Measurements from ENCODE around the gene CNTNAP2. TPM values are rescaled to one million over a fixed set of nuclear protein-coding genes. Genes with fewer than 3 reads are reported as not detected.

Gene CNTNAP2
- total and polyA plus RNA-seq, 4 donors, result 41.3 to 127 (median 67.8) TPM

DNA sequence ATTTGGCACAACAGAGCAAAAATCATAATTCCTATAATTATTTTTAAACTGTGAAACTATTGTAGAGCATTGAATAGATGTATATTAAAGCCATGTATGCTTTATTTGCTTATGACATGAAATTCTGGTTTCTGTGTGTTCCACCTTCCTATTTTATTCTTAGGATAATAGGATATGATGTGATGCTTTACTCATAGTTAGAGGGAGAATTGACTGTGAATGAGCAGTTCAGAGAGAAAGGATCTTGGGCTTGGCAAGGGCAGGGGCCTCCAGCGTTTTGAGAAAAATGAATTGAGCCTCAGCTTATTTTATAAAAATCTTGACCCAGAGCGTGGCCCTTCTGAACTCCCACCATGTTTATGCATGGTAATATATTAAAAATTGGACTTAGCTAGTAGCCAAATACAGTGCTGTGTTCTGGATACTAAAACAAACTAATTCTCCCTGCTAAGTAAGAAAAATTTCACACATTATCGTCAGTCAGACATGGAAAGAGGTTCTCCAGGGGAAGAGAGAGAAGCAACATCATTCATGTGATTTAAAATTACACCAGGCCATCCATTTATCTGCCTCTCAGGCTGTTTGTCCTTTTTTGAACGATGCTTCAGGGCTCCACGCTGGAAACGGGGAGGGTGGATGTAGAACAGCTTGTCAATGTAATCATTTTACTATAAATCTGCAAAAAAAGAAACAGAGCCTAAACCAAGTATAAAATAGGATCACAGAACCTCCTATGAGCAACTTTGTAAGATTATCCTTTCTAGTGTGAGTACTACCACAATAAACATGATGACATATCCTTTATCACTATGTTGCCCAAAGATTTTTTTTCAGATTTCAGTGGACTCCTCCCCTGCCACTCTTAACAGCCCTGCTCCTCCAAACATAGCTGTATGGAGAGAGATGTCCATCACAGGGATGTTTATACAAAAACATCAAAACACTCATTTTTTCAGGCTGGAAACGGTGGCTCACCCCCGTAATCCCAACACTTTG is 2215.9 kb downstream of the CNTNAP2 start:
- H3K27ac ChIP-seq (ENCODE audit: low read depth, low read length), result no peak overlapping the region
- no peak overlapping the region for H3K4me3 ChIP-seq (ENCODE audit: low read depth, low read length)
- peak in 1 of 6 donors; percentile 30 for DNase-seq (ENCODE audit: low read depth in 4 of 6, low spot score in 6 of 6)
- WGBS (ENCODE audit: insufficient coverage), result 100% methylated on average over 1 of the region's 8 CpGs
- no peaks in the 10 kb centered on the region for H3K36me3 ChIP-seq (ENCODE audit: control insufficient read depth, insufficient read depth, low read length)
- H3K9me3 ChIP-seq (ENCODE audit: control insufficient read depth, insufficient read depth, low read length), result no peaks in the 10 kb centered on the region
- H3K27me3 ChIP-seq (ENCODE audit: control insufficient read depth, insufficient read depth, low read length), result peaks cover 5% of the 10 kb centered on the region
- H3K4me1 ChIP-seq (ENCODE audit: control insufficient read depth, insufficient read depth, low read length), result peaks cover 2% of the 10 kb centered on the region

GRCh38 chr7:148334441-148334956 is 2217.9 kb downstream of the CNTNAP2 start:
- no peak overlapping the region for H3K4me3 ChIP-seq (ENCODE audit: low read depth, low read length)

DNA sequence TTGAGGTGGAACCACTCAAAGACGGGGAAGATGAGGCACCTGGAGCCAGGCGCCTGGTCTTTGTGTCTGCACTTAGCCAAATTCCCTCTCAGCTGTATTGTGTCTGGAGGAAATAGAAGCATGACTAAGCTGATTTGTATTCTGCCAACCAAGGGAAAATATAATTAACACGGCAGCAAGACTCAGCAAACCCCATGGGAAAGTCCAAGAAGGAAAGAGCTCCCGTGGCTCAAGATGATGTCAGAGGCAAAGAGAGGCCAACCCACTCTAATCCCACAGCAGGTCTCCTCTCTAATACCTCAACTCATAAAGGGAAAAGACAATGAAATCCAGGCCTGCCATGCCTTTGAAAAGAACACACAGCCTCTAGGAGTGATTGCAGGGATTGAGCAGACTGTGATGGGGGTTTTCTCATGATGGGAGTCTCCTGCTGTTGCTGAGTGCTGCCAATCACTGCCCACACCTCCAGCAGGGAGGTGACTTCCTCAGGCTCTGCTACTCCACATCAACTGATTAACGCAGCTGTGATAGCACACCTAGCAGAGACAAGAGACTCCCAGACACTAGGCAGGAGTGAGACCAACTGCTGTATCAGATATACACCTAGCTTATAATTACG is 2218.5 kb downstream of the CNTNAP2 start:
- Histone ChIP-seq H3K27ac (ENCODE audit: low read depth, low read length) (no peak overlapping the region), H3K4me3 (ENCODE audit: low read depth, low read length) (no peak overlapping the region), H3K9me3 (ENCODE audit: control insufficient read depth, insufficient read depth, low read length) (no peaks in the 10 kb centered on the region), H3K4me1 (ENCODE audit: control insufficient read depth, insufficient read depth, low read length) (peaks cover 15% of the 10 kb centered on the region), H3K36me3 (ENCODE audit: control insufficient read depth, insufficient read depth, low read length) (no peaks in the 10 kb centered on the region), H3K27me3 (ENCODE audit: control insufficient read depth, insufficient read depth, low read length) (peaks cover 27% of the 10 kb centered on the region)
- 61% methylated on average over 2 of the region's 6 CpGs for WGBS (ENCODE audit: insufficient coverage)
- peak in 1 of 6 donors; percentile 38 for DNase-seq (ENCODE audit: low read depth in 4 of 6, low spot score in 6 of 6)

More at GRCh38 chr7:148334441-148334956, 2217.9 kb downstream of the CNTNAP2 start:
- Histone ChIP-seq H3K4me1 (ENCODE audit: control insufficient read depth, insufficient read depth, low read length) (peaks cover 13% of the 10 kb centered on the region), H3K27me3 (ENCODE audit: control insufficient read depth, insufficient read depth, low read length) (peaks cover 24% of the 10 kb centered on the region), H3K9me3 (ENCODE audit: control insufficient read depth, insufficient read depth, low read length) (no peaks in the 10 kb centered on the region), H3K27ac (ENCODE audit: low read depth, low read length) (no peak overlapping the region), H3K36me3 (ENCODE audit: control insufficient read depth, insufficient read depth, low read length) (no peaks in the 10 kb centered on the region)
- WGBS (ENCODE audit: insufficient coverage), result 100% methylated on average over 1 of the region's 1 CpG
- DNase-seq (ENCODE audit: low read depth in 4 of 6, low spot score in 6 of 6), result no peak

DNA sequence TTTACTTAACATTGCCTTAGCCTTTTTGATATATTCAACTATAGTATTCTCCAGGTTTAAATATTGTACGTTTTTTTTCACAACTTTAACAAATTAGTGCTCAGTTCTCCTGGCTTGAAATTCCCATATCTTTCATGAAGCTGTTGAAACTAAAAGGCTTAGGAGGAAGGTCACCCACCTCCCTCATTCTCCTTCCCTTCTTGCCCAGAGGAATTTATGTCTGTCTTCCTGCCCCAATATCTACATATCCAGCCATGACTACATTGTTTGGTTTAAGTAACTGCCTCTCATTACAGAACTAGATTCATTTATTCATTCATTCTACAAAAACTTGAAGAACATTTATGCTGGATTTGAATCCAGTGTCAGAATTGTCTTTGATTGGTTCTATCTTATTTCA is 2219.2 kb downstream of the CNTNAP2 start:
- no peaks in the 10 kb centered on the region for H3K9me3 ChIP-seq (ENCODE audit: control insufficient read depth, insufficient read depth, low read length)
- H3K4me3 ChIP-seq (ENCODE audit: low read depth, low read length), result no peak overlapping the region
- peaks cover 15% of the 10 kb centered on the region for H3K4me1 ChIP-seq (ENCODE audit: control insufficient read depth, insufficient read depth, low read length)

GRCh38 chr7:148336411-148336810 is 2219.8 kb downstream of the CNTNAP2 start:
- Histone ChIP-seq H3K27ac (ENCODE audit: low read depth, low read length) (no peak overlapping the region), H3K9me3 (ENCODE audit: control insufficient read depth, insufficient read depth, low read length) (no peaks in the 10 kb centered on the region), H3K4me3 (ENCODE audit: low read depth, low read length) (no peak overlapping the region), H3K36me3 (ENCODE audit: control insufficient read depth, insufficient read depth, low read length) (no peaks in the 10 kb centered on the region), H3K27me3 (ENCODE audit: control insufficient read depth, insufficient read depth, low read length) (peaks cover 30% of the 10 kb centered on the region), H3K4me1 (ENCODE audit: control insufficient read depth, insufficient read depth, low read length) (peaks cover 15% of the 10 kb centered on the region)
- no CpG with 5 or more reads among the region's 3 CpGs for WGBS (ENCODE audit: insufficient coverage)
- no peak for DNase-seq (ENCODE audit: low read depth in 4 of 6, low spot score in 6 of 6)

More for the DNA sequence above, 2219.2 kb downstream of the CNTNAP2 start:
- no peak for DNase-seq (ENCODE audit: low read depth in 4 of 6, low spot score in 6 of 6)
- Histone ChIP-seq H3K27me3 (ENCODE audit: control insufficient read depth, insufficient read depth, low read length) (peaks cover 30% of the 10 kb centered on the region), H3K36me3 (ENCODE audit: control insufficient read depth, insufficient read depth, low read length) (no peaks in the 10 kb centered on the region), H3K27ac (ENCODE audit: low read depth, low read length) (no peak overlapping the region)
- WGBS (ENCODE audit: insufficient coverage), result no CpG with 5 or more reads among the region's 1 CpG

DNA sequence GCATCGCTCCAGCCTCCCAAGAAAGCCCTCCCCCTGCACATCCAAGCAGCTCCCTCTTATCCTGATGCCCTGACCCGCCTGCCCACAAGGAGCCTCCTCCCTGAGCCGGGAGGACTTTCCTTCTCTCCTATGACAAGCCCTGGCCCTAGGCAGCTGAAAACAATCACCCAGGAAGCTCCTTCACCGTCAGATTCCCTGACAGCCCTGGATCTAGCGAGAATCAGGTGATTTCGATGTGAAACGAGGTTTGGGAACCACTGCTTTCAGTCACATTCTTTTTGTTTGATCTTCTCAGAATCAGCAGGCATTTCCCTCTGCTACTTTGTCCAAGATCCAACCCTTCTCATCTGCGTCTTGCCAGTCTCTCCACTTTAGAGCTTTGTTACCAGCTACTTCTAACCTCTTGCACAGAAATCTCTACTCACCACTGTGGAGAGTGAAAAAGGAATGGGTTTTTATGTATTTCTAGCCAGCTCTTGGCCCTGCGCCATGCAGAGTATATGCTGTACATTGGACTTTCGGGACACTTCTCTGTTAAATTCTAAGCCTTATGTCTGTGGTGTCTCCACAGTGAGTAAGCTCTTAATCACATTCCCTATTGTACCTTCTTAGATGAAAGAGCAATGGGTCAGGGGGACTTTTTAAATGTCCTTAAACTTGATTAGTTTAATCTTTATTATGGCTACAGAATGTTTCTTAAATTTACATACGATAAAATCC is 2220.8 kb downstream of the CNTNAP2 start:
- peak in 1 of 6 donors; percentile 27 for DNase-seq (ENCODE audit: low read depth in 4 of 6, low spot score in 6 of 6)
- H3K27me3 ChIP-seq (ENCODE audit: control insufficient read depth, insufficient read depth, low read length), result peaks cover 30% of the 10 kb centered on the region
- H3K36me3 ChIP-seq (ENCODE audit: control insufficient read depth, insufficient read depth, low read length), result no peaks in the 10 kb centered on the region
- no peak overlapping the region for H3K27ac ChIP-seq (ENCODE audit: low read depth, low read length)
- H3K9me3 ChIP-seq (ENCODE audit: control insufficient read depth, insufficient read depth, low read length), result no peaks in the 10 kb centered on the region
- H3K4me1 ChIP-seq (ENCODE audit: control insufficient read depth, insufficient read depth, low read length), result peaks cover 15% of the 10 kb centered on the region
- no peak overlapping the region for H3K4me3 ChIP-seq (ENCODE audit: low read depth, low read length)
- 71% methylated on average over 7 of the region's 11 CpGs for WGBS (ENCODE audit: insufficient coverage)

- no CpG with 5 or more reads among the region's 5 CpGs for WGBS (ENCODE audit: insufficient coverage)
- no peak overlapping the region for H3K4me3 ChIP-seq (ENCODE audit: low read depth, low read length)
- no peaks in the 10 kb centered on the region for H3K9me3 ChIP-seq (ENCODE audit: control insufficient read depth, insufficient read depth, low read length)
- peaks cover 15% of the 10 kb centered on the region for H3K4me1 ChIP-seq (ENCODE audit: control insufficient read depth, insufficient read depth, low read length)
- no peaks in the 10 kb centered on the region for H3K36me3 ChIP-seq (ENCODE audit: control insufficient read depth, insufficient read depth, low read length)
- H3K27ac ChIP-seq (ENCODE audit: low read depth, low read length), result no peak overlapping the region
- peaks cover 30% of the 10 kb centered on the region for H3K27me3 ChIP-seq (ENCODE audit: control insufficient read depth, insufficient read depth, low read length)
- no peak for DNase-seq (ENCODE audit: low read depth in 4 of 6, low spot score in 6 of 6)
Measured at GRCh38 chr7:148337995-148338747, 2221.6 kb downstream of the CNTNAP2 start.

- peak in 1 of 6 donors; percentile 11 for DNase-seq (ENCODE audit: low read depth in 4 of 6, low spot score in 6 of 6)
- Histone ChIP-seq H3K27ac (ENCODE audit: low read depth, low read length) (no peak overlapping the region), H3K9me3 (ENCODE audit: control insufficient read depth, insufficient read depth, low read length) (no peaks in the 10 kb centered on the region), H3K4me1 (ENCODE audit: control insufficient read depth, insufficient read depth, low read length) (peaks cover 15% of the 10 kb centered on the region), H3K27me3 (ENCODE audit: control insufficient read depth, insufficient read depth, low read length) (peaks cover 30% of the 10 kb centered on the region), H3K36me3 (ENCODE audit: control insufficient read depth, insufficient read depth, low read length) (no peaks in the 10 kb centered on the region), H3K4me3 (ENCODE audit: low read depth, low read length) (no peak overlapping the region)
- 64% methylated on average over 7 of the region's 15 CpGs for WGBS (ENCODE audit: insufficient coverage)
Measured at GRCh38 chr7:148340438-148341280, 2224.1 kb downstream of the CNTNAP2 start.
